Osteoblast (primary cell): ENCODE results near the gene UCP3. TPM values are rescaled to one million over a fixed set of nuclear protein-coding genes. Genes with fewer than 3 reads are reported as not detected.

Experiments
- DNase-seq: peaks from one replicate; pipeline ENCODE4 v3.0.0; 2011; ENCODE audit warnings: low spot score, mixed read lengths; ENCODE audit not compliant: insufficient read length; ENCODE audit errors: missing footprints
- H2AFZ ChIP-seq: 2 replicates; pipeline ENCODE4 v1.6.0; 2011; ENCODE audit warnings: mild to moderate bottlenecking, low read length
- H3K27ac ChIP-seq: 2 replicates; pipeline ENCODE4 v1.5.1; 2011; ENCODE audit warnings: mild to moderate bottlenecking, low read depth, low read length, moderate library complexity
- H3K27me3 ChIP-seq: 2 replicates; pipeline ENCODE4 v1.6.0; 2012; ENCODE audit warnings: mild to moderate bottlenecking, control low read depth, inconsistent platforms, low read length, moderate library complexity; ENCODE audit not compliant: insufficient read depth
- H3K36me3 ChIP-seq: 2 replicates; pipeline ENCODE4 v1.5.1; 2011; ENCODE audit warnings: mild to moderate bottlenecking, low read length, control low read depth, moderate library complexity; ENCODE audit not compliant: insufficient read depth
- H3K4me1 ChIP-seq: 2 replicates; pipeline ENCODE4 v1.5.1; 2011; ENCODE audit warnings: mild to moderate bottlenecking, low read length, control low read depth, moderate library complexity; ENCODE audit not compliant: insufficient read depth
- H3K4me2 ChIP-seq: 2 replicates; pipeline ENCODE4 v1.6.0; 2011; ENCODE audit warnings: mild to moderate bottlenecking, low read length; ENCODE audit not compliant: insufficient read depth
- H3K4me3 ChIP-seq: fragments of 200-600 bp; sonication (generic); 3 replicates; pipeline ENCODE4 v1.5.1; 2012; ENCODE audit warnings: mild to moderate bottlenecking, low read length, inconsistent platforms; ENCODE audit not compliant: insufficient read depth
- H3K79me2 ChIP-seq: 2 replicates; pipeline ENCODE4 v1.6.0; 2012; ENCODE audit warnings: mild to moderate bottlenecking, low read length, control low read depth, inconsistent platforms; ENCODE audit not compliant: insufficient read depth
- H3K9me3 ChIP-seq: 2 replicates; pipeline ENCODE4 v1.5.1; 2011; ENCODE audit warnings: low read depth, low read length, control low read depth
- H4K20me1 ChIP-seq: 2 replicates; pipeline ENCODE4 v1.6.0; 2012; ENCODE audit warnings: mild to moderate bottlenecking, low read length, control low read depth; ENCODE audit not compliant: insufficient read depth
- CTCF ChIP-seq: IDR thresholded peaks from 2 replicates; pipeline ENCODE4 v1.5.1; 2011; ENCODE audit warnings: mild to moderate bottlenecking, low read depth, low read length, moderate library complexity; ENCODE audit errors: extremely low read depth
- total RNA-seq: library from RNA; depleted of rRNA; stranded (reverse); fragments of >200 nt; gene quantifications from 2 replicates; pipeline ENCODE4 v1.2.3, GENCODE V29; 2012

UCP3 gene
- total RNA-seq, 1 donor, result under 0.01 TPM

DNA sequence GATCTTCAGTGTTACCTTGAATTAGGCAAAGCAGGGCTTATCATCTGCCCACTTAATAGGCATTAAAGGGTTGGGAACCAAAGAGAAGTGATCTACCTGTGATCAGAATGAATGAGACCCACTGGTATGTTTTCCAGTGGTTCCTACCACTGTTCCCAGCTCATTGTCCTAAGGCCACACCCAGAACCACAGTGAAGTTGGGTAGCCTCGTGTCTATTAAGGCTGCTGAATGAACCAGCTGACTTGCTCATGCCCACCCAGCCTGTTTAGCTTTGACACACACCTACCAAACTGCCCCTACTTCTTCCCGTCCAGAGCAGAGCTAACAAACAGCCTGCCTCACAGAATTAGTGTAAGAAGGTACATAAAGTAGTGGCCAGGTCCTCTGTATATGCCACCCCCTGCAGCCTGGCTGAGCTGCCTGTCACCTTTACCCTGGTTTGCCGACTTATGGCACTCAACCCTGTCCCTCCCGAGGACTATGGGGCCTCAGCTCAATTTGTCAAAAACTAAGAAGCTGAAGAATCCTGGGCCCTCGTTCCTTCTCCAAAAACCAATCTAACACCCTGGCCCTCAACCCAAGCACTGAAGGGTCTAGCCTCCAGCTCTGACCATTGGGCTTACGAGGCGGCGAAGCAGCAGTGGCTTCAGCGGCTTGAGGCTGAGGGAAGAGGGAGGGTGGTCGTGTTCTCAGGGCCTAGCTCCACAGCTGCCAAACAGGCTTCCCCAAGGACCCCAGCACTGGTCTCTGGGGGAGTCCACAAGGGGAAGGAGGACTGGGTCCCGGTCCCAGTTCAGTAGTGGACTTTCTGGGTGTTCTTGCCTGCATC lies 36.0 kb downstream of the UCP3 start:
- H2AFZ ChIP-seq, result no peak overlapping the region

GRCh38 chr11:73972187-73972586 lies 36.7 kb downstream of the UCP3 start:
- Histone ChIP-seq H3K4me2 (no peak overlapping the region), H2AFZ (no peak overlapping the region), H4K20me1 (no peaks in the 10 kb centered on the region), H3K79me2 (no peaks in the 10 kb centered on the region), H3K27me3 (no peaks in the 10 kb centered on the region), H3K9me3 (no peaks in the 10 kb centered on the region), H3K27ac (no peak overlapping the region), H3K36me3 (no peaks in the 10 kb centered on the region), H3K4me1 (no peaks in the 10 kb centered on the region), H3K4me3 (no peak overlapping the region)
- DNase-seq, result no peak
- no peak for TF ChIP-seq CTCF

More for the DNA sequence above, 36.0 kb downstream of the UCP3 start:
- no peaks in the 10 kb centered on the region for H3K4me1 ChIP-seq
- H3K36me3 ChIP-seq, result no peaks in the 10 kb centered on the region
- H3K4me2 ChIP-seq, result no peak overlapping the region
- H3K27ac ChIP-seq, result no peak overlapping the region
- no peak overlapping the region for H3K4me3 ChIP-seq
- no peaks in the 10 kb centered on the region for H3K9me3 ChIP-seq
- no peaks in the 10 kb centered on the region for H4K20me1 ChIP-seq
- no peaks in the 10 kb centered on the region for H3K79me2 ChIP-seq
- no peak for DNase-seq
- no peak for TF ChIP-seq CTCF
- H3K27me3 ChIP-seq, result no peaks in the 10 kb centered on the region

DNA sequence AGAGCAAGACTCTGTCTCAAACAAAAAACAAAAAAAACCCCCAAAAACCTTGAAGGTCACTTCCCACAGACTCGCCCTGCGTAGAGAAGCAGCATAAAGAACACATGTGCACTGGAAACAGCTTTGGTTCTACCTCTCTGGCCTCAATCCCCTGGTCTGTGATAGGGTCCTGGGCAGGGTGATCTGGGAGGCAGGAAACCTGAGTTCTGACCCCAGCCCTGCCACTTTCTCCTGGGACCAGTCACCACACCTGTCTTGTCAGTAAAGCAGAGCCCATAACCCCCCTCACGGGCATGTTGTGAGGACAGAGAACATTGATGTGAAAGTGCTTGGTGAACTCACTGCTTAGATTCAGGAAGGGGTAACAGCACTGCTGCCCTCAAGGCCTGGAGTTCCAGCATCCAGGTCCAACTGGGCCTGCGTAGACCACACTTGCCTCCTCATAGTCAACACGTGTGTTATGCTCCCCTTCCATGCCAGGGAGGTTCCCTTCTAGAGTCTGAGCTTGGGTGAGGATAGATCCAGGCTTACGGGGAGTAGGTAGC lies 37.6 kb downstream of the UCP3 start:
- no peaks in the 10 kb centered on the region for H4K20me1 ChIP-seq
- TF ChIP-seq CTCF, result no peak
- H3K27ac ChIP-seq, result no peak overlapping the region
- no peak overlapping the region for H3K4me2 ChIP-seq
- peaks cover 1% of the 10 kb centered on the region for H3K27me3 ChIP-seq
- H2AFZ ChIP-seq, result no peak overlapping the region
- H3K36me3 ChIP-seq, result no peaks in the 10 kb centered on the region
- peak; percentile 14 for DNase-seq
- no peak overlapping the region for H3K4me3 ChIP-seq
- no peaks in the 10 kb centered on the region for H3K9me3 ChIP-seq
- H3K79me2 ChIP-seq, result no peaks in the 10 kb centered on the region
- H3K4me1 ChIP-seq, result no peaks in the 10 kb centered on the region

- Histone ChIP-seq H3K4me3 (no peak overlapping the region), H3K9me3 (no peaks in the 10 kb centered on the region), H3K79me2 (no peaks in the 10 kb centered on the region), H3K27ac (no peak overlapping the region), H2AFZ (no peak overlapping the region), H4K20me1 (no peaks in the 10 kb centered on the region), H3K27me3 (peaks cover 3% of the 10 kb centered on the region), H3K4me1 (no peaks in the 10 kb centered on the region), H3K4me2 (no peak overlapping the region), H3K36me3 (no peaks in the 10 kb centered on the region)
- DNase-seq, result no peak
- no peak for TF ChIP-seq CTCF
Observed at GRCh38 chr11:73969991-73970800, 38.7 kb downstream of the UCP3 start.
